Keratinocyte (primary cell): Measurements from ENCODE around the gene CEP57L1.

Source experiments
- EZH2 ChIP-seq: IDR thresholded peaks from one replicate; pipeline ENCODE4 v1.6.1; 2012; ENCODE audit warnings: inconsistent platforms, mild to moderate bottlenecking, low read length, moderate library complexity
- TF ChIP-seq, protein P1 (sequence below), 3 experiments: IDR thresholded peaks in 1 of 3; conservative IDR thresholded peaks in 1 of 3; optimal IDR thresholded peaks in 1 of 3; 2 replicates in 2 of 3; 3 replicates in 1 of 3; pipeline versions ENCODE3 to v1.5.1; 2011; ENCODE audit warnings: low read length in 3 of 3, mild to moderate bottlenecking in 3 of 3, moderate library complexity in 2 of 3, control low read depth in 1 of 3, inconsistent platforms in 1 of 3; ENCODE audit not compliant: insufficient read depth in 2 of 3; ENCODE audit errors: extremely low read depth in 1 of 3

DNA sequence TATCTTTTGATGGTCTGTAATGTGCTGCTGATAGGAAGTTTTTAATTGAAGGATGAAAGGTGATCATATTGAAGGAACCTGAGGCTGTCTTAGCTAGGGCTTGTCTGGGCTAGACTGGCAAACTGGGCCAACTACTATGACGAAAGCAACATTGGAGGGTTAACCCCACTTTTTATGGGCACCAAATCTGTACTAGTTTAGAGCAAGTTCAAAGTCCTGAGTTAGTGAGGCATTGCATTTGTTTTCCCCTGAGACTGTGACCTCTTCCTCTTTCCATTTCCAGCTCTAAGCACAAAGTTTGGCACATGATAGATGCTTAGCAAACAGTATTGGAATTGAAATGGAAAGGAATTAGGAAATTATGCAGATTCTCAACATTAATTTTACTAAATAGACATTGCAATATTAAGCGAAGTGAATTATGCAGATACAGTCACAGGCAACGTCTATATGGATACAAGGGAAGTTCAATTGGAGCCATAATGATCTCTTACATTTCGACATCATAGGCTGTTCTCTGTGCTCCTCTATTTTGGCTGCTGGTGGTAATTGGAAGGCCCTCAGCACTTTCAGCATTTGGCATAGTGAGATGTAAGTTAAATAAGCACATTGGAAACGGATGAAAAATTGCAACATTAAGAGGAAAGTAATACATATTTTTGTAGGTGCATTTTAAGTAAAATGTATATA, 22.2 kb downstream of the CEP57L1 start:
- no peak for TF ChIP-seq EZH2
- TF ChIP-seq, protein P1, sequence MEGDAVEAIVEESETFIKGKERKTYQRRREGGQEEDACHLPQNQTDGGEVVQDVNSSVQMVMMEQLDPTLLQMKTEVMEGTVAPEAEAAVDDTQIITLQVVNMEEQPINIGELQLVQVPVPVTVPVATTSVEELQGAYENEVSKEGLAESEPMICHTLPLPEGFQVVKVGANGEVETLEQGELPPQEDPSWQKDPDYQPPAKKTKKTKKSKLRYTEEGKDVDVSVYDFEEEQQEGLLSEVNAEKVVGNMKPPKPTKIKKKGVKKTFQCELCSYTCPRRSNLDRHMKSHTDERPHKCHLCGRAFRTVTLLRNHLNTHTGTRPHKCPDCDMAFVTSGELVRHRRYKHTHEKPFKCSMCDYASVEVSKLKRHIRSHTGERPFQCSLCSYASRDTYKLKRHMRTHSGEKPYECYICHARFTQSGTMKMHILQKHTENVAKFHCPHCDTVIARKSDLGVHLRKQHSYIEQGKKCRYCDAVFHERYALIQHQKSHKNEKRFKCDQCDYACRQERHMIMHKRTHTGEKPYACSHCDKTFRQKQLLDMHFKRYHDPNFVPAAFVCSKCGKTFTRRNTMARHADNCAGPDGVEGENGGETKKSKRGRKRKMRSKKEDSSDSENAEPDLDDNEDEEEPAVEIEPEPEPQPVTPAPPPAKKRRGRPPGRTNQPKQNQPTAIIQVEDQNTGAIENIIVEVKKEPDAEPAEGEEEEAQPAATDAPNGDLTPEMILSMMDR (optimal IDR thresholded peaks at IDR 0.05 in 1 of 3, IDR thresholded peaks at IDR 0.05 in 1 of 3, conservative IDR thresholded peaks at IDR 0.05 in 1 of 3; ENCODE audit: extremely low read depth in 1 of 3, insufficient read depth in 2 of 3, low read length in 3 of 3) = no peak
